Measurements from ENCODE around the gene TAF1.
A peak's percentile ranks its signal among the peaks of the same experiment; 100 is the strongest.
"Not testable (repeated sequence)": the region's sequence is repeated elsewhere in the genome, so short reads cannot be mapped to it uniquely, and the experiment has no call there.

Gene TAF1

DNA sequence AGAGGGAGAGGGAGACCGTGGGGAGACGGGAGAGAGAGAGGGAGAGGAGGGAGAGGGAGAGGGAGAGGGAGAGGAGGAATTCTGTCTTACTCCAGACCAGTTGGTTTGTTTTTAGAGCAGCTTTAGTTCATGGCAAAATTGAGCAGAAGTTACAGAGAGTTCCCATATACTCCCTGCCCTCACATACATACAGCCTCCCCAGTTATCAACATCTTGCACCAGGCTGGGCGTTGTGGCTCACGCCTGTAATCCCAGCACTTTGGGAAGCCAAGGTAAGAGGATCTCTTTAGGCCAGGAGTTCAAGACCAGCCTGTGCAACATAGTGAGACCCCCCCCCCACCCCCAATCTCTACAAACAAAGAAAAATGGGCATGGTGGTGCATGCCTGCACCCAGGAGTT, 86.9 kb downstream of the TAF1 start:
- Mint-ChIP-seq H3K4me1 (ENCODE audit: low read depth) (no peaks in the 10 kb centered on the region), H3K9me3 (no peaks in the 10 kb centered on the region), H3K4me3 (no peak overlapping the region), H3K36me3 (ENCODE audit: low read depth) (peaks cover 55% of the 10 kb centered on the region), H3K27me3 (peaks cover 12% of the 10 kb centered on the region), H3K27ac (no peak overlapping the region)
- no peak for DNase-seq

DNA sequence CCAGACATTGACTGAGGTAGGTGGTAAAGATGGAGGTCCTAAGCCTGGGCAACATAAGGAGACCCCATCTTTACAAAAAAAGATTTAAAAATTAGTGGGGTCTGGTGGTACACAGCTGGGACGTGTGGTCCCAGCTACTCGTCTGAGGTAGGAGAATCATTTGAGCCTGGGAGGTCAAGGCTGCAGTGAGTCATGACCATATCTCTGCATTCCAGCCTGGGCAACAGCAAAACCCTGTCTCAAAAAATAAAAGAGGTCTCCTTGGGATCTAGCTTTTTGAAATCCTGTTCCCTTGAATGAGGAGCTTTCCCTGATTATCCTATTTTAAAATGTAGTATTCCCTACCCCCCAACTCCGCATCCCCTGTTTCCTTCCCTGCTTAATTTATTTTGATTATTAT, 88.1 kb downstream of the TAF1 start:
- H3K9me3 Mint-ChIP-seq, result no peaks in the 10 kb centered on the region
- DNase-seq, result no peak
- peaks cover 62% of the 10 kb centered on the region for H3K36me3 Mint-ChIP-seq (ENCODE audit: low read depth)
- no peak overlapping the region for H3K4me3 Mint-ChIP-seq
- peaks cover 16% of the 10 kb centered on the region for H3K27me3 Mint-ChIP-seq
- no peaks in the 10 kb centered on the region for H3K4me1 Mint-ChIP-seq (ENCODE audit: low read depth)
- H3K27ac Mint-ChIP-seq, result no peak overlapping the region

DNA sequence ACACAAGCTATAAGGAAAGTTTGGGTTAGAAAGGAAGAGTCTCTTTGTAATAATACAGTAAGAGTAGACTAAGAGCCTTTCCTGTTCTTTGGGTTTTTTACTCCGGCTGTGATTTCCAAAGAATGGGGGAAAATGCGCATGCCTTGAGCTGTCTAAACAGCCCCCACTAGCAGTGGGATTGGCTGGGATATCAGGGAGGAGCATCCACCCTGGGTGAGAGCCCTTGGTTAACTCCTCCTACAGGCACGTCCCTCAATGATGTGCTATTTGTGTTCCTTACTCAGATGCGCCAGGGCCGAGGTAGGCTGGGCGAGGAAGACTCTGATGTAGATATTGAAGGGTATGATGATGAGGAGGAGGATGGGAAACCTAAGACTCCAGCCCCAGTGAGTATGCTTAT, 92.7 kb downstream of the TAF1 start:
- peaks cover 85% of the 10 kb centered on the region for H3K36me3 Mint-ChIP-seq (ENCODE audit: low read depth)
- no peak overlapping the region for H3K27ac Mint-ChIP-seq
- no peak overlapping the region for H3K4me3 Mint-ChIP-seq
- DNase-seq, result no peak
- no peaks in the 10 kb centered on the region for H3K9me3 Mint-ChIP-seq
- peaks cover 24% of the 10 kb centered on the region for H3K27me3 Mint-ChIP-seq
- no peaks in the 10 kb centered on the region for H3K4me1 Mint-ChIP-seq (ENCODE audit: low read depth)

DNA sequence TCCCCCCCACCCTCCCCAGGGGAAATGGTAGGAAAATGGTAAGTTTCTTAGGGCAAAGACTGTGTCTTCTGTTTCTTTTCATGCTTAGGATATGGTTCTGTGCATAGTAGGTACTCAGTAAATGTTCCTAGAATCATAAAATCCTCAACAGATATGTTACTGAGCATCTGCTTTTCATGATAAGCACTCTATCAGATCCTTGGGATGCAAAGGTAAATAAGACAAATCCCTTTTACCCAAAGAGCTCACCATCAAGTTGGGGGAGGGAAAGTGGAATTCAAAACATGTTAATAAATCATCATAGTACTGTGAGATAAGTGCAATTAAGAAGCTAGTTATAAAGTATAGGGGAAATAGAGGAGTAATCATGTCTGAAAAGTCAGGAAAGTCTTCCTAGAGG, 98.8 kb downstream of the TAF1 start:
- H3K9me3 Mint-ChIP-seq, result no peaks in the 10 kb centered on the region
- no peak overlapping the region for H3K27ac Mint-ChIP-seq
- peaks cover 69% of the 10 kb centered on the region for H3K36me3 Mint-ChIP-seq (ENCODE audit: low read depth)
- peaks cover 14% of the 10 kb centered on the region for H3K27me3 Mint-ChIP-seq
- no peak overlapping the region for H3K4me3 Mint-ChIP-seq
- no peaks in the 10 kb centered on the region for H3K4me1 Mint-ChIP-seq (ENCODE audit: low read depth)
- no peak for DNase-seq

DNA sequence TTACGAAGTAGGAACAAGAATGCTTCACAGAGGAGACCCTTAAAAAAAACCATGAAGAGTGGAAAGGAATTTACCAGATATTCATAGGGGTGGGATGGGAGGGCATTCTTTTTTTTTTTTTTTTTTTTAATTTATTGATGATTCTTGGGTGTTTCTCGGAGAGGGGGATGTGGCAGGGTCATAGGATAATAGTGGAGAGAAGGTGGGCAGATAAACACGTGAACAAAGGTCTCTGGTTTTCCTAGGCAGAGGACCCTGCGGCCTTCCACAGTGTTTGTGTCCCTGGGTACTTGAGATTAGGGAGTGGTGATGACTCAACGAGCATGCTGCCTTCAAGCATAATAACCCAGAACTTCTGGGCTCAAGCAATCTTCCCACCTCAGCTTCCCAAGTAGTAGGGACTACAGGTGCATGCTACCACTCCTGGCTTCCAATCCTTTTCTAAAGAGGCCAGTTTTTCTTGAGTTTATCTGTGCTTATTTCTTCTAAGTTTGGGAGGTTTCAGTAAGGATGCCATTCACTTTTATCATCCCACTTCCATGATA, 100.9 kb downstream of the TAF1 start:
- Mint-ChIP-seq H3K27ac (no peak overlapping the region), H3K27me3 (peaks cover 13% of the 10 kb centered on the region), H3K4me1 (ENCODE audit: low read depth) (peaks cover 2% of the 10 kb centered on the region), H3K36me3 (ENCODE audit: low read depth) (peaks cover 54% of the 10 kb centered on the region), H3K9me3 (no peaks in the 10 kb centered on the region), H3K4me3 (no peak overlapping the region)
- no peak for DNase-seq

DNA sequence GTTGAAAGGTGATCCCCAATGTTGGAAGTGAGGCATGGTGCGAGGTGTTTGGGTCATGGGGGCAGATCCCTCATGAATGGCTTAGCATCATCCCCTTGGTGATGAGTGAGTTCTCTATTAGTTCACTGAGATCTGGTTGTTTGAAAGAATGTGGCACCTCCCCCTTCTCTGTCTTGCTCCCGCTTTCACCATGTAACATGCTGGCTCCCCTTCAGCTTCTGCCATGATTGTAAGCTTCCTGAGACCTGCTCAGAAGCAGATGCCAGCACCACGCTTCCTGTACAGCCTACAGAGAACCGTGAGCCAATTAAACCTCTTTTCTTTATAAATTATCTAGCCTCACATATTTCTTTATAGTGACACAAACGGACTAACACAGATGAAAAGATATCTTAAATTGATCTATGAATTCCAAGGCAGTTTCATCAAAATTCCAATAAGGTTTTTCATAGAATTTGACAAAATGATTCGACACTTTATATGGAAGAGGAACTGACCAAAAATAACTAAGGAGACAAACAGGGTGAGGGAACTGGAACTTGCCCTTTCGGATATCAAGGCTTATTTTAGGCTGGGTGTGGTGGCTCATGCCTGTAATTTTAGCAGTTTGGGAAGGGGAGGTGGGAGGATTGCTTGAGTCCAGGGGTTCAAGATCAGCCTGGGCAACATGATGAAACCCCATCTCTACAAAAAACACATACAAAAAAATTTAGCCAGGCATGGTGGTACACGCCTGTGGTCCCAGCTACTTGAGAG, 109.8 kb downstream of the TAF1 start:
- Mint-ChIP-seq H3K4me1 (ENCODE audit: low read depth) (peaks cover 2% of the 10 kb centered on the region), H3K27ac (no peak overlapping the region), H3K36me3 (ENCODE audit: low read depth) (peaks cover 4% of the 10 kb centered on the region), H3K9me3 (no peaks in the 10 kb centered on the region), H3K4me3 (no peak overlapping the region), H3K27me3 (peaks cover 23% of the 10 kb centered on the region)
- DNase-seq, result no peak

DNA sequence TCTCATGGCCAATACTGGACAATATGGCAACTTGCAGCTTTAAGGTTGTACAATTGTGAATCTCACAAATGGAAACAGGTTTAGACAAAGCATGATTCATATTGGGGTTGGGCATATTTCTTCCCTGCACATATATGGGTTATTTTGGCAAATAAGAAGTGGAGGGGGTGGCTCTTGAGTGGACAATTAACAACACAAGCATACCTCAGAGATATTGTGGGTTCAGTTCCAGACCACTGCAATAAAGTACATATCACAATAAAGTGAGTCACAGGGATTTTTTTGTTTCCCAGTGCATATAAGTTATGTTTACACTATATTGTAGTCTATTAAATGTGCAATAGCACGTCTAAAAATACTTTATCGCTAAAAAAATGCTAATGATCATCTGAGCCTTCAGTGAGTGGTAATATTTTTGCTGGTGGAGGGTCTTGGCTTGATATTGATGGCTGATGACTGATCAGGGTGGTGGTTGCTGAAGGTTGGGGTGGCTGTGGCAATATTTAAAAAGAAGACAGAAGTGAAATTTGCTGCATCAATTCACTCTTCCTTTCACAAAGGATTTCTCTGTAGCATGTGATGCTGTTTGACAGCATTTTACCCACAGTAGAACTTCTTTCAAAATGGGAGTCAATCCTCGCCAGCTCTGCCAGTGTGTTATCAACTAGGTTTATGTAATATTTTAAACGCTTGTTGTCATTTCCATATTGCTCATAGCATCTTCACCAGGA, 116.2 kb downstream of the TAF1 start:
- H3K27ac Mint-ChIP-seq, result no peak overlapping the region
- H3K9me3 Mint-ChIP-seq, result no peaks in the 10 kb centered on the region
- no peaks in the 10 kb centered on the region for H3K4me1 Mint-ChIP-seq (ENCODE audit: low read depth)
- no peak overlapping the region for H3K4me3 Mint-ChIP-seq
- no peak for DNase-seq
- no peaks in the 10 kb centered on the region for H3K36me3 Mint-ChIP-seq (ENCODE audit: low read depth)
- H3K27me3 Mint-ChIP-seq, result peaks cover 5% of the 10 kb centered on the region

DNA sequence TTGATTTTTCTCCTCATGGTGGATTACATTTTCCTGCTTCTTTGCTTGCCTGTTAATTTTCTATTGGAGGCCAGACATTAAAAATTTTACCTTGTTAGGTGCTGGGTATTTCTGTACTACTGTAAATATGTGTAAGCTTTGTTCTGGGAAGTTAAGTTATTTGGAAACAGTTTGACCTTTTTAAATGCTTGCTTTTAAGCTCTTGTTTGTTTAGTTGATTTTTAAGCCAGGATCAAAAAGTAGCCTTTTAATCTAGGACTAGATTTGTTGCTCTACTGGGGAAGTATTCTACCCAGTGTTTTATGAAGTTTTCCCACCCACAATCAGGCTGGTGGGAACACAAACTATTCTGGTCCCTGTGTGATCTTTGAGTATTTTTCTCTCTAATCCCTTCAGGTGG, 121.7 kb downstream of the TAF1 start:
- DNase-seq, result no peak
- H3K27ac Mint-ChIP-seq, result no peak overlapping the region
- H3K4me1 Mint-ChIP-seq (ENCODE audit: low read depth), result peaks cover 13% of the 10 kb centered on the region
- H3K9me3 Mint-ChIP-seq, result no peaks in the 10 kb centered on the region
- no peaks in the 10 kb centered on the region for H3K36me3 Mint-ChIP-seq (ENCODE audit: low read depth)
- H3K27me3 Mint-ChIP-seq, result peaks cover 20% of the 10 kb centered on the region
- no peak overlapping the region for H3K4me3 Mint-ChIP-seq

DNA sequence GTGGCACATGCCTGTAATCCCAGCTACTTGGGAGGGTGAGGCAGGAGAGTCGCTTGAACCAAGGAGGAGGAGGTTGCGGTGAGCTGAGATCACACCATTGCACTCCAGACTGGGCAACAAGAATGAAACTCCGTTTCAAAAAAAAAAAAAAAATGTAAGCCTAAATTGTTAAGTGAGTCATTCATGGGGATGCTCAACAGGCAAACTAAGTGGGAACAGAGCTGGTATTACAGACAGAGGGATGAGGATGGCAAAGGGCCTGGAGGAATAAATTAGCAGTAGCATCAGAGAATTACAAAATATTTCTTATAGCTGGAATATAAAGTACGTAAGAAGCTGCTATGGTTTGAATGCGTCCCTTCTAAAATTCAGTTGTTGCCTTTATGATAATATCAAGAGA, 123.4 kb downstream of the TAF1 start:
- no peak for DNase-seq
- Mint-ChIP-seq H3K27me3 (peaks cover 22% of the 10 kb centered on the region), H3K4me1 (ENCODE audit: low read depth) (peaks cover 16% of the 10 kb centered on the region), H3K36me3 (ENCODE audit: low read depth) (no peaks in the 10 kb centered on the region), H3K4me3 (no peak overlapping the region), H3K27ac (no peak overlapping the region), H3K9me3 (no peaks in the 10 kb centered on the region)

DNA sequence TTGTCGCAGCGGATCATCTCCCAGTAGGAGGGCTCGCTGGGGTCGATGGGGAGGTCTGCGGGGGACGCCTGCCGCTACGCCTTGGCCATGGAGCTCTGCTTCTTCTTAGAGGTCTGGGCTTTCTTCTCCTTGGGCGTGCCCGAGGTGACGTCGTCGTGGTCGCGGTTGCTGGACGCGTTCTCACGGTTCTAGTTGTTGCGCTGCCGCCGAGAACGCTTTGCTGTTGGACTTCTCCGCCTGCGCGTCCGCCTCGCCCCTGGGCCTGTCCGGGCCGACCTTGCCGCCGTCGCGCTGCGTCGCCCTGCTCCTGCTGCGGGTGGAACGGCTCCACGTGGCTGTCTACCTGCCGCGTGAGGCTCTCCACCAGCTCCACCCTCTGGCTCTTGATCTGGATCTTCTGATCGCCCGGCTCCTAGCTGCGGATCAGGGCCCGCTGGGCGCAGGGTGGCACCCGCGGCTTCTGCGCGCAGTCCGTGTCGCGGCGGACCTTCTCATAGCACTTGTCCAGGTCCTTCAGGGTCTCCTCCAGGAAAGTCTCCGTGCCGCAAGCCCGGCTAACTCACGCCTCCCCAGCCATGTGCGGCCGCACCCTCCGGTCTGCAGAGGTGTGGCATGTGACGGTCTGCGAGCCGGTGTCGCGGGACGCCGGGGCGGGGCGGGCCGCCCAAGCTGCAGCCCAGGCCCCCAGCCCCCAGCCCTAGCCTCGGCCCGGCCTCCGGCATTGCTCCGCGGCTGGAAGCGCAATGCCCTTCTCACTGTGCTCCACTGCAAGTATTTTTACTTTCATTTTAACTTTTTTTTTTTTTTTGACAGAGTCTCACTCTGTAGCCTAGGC, 126.3 kb downstream of the TAF1 start:
- Mint-ChIP-seq H3K4me3 (peak overlapping the region; percentile 81), H3K4me1 (ENCODE audit: low read depth) (peaks cover 16% of the 10 kb centered on the region), H3K27me3 (peaks cover 18% of the 10 kb centered on the region), H3K36me3 (ENCODE audit: low read depth) (no peaks in the 10 kb centered on the region), H3K27ac (peak overlapping the region; percentile 84), H3K9me3 (no peaks in the 10 kb centered on the region)
- peak; percentile 70 for DNase-seq

DNA sequence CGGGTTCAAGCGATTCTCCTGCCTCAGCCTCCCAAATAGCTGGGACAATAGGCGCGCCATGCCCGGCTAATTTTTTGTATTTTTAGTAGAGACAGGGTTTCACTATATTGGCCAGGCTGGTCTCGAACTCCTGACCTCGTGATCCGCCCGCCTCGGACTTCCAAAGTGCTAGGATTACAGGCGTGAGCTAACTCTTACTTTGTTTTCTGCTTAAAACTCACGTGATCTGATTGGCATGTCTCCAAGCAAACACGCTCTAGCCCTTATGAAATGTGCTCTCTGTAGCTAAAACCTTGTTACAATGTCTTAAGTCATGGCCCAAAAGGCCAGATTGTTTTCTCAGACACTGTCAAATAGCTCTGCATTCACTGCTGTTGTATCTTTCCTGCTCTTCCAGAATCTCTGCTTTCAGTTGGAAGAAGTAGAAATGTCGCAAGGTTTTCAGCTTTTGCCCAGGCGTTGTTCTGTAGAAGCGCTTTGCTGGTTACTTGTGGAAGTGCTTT, 127.0 kb downstream of the TAF1 start:
- H3K4me3 Mint-ChIP-seq, result peak overlapping the region; percentile 81
- DNase-seq, result no peak

DNA sequence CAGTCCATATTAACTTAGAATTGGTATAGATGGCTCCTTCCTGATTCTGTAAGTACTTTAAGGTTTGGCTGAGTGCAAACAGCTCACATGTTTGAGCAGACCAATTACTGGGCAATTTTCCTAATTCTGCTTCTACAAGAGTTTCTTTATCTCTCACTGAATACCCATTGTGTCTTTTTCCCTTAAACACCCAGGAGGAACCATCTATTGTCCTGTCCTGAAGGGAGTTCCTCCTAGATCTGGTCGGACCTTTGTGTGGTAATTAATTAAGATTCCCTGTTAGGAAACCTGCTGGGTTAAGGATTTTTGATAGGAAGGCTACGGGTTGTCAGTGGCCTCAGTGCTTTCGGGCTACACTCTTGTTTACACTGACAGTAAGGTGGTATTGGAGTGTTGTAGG, 129.8 kb downstream of the TAF1 start:
- H3K4me1 Mint-ChIP-seq (ENCODE audit: low read depth), result peaks cover 14% of the 10 kb centered on the region
- not testable (repeated sequence) for H3K27ac Mint-ChIP-seq; H3K36me3 Mint-ChIP-seq (ENCODE audit: low read depth); DNase-seq; H3K4me3 Mint-ChIP-seq; H3K9me3 Mint-ChIP-seq
- peaks cover 18% of the 10 kb centered on the region for H3K27me3 Mint-ChIP-seq

More for the DNA sequence above, 127.0 kb downstream of the TAF1 start:
- Mint-ChIP-seq H3K9me3 (no peaks in the 10 kb centered on the region), H3K36me3 (ENCODE audit: low read depth) (no peaks in the 10 kb centered on the region), H3K4me1 (ENCODE audit: low read depth) (peaks cover 16% of the 10 kb centered on the region), H3K27me3 (peaks cover 16% of the 10 kb centered on the region), H3K27ac (no peak overlapping the region)

DNA sequence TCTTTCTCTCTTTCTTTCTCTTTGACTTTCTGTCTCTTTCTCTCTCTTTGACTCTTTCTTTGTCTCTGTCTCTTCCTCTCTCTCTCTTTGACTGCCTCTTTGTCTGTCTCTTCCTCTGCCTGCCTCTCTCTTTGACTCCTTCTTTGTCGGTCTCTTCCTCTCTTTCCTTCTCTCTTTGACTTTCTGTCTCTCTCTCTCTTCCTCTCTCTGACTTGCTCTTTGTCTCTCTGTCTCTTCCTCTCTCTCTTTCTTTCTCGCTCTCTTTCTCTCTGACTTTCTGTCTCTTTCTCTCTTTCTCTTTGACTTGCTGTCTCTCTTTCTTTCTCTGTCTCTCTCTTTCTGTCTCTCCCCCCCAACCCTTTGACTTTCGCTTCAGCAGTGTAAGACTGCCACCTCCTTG, 130.3 kb downstream of the TAF1 start:
- H3K27ac Mint-ChIP-seq, result no peak overlapping the region
- peaks cover 11% of the 10 kb centered on the region for H3K4me1 Mint-ChIP-seq (ENCODE audit: low read depth)
- H3K36me3 Mint-ChIP-seq (ENCODE audit: low read depth), result no peaks in the 10 kb centered on the region
- H3K4me3 Mint-ChIP-seq, result no peak overlapping the region
- H3K9me3 Mint-ChIP-seq, result no peaks in the 10 kb centered on the region
- H3K27me3 Mint-ChIP-seq, result peaks cover 18% of the 10 kb centered on the region
- DNase-seq, result no peak

DNA sequence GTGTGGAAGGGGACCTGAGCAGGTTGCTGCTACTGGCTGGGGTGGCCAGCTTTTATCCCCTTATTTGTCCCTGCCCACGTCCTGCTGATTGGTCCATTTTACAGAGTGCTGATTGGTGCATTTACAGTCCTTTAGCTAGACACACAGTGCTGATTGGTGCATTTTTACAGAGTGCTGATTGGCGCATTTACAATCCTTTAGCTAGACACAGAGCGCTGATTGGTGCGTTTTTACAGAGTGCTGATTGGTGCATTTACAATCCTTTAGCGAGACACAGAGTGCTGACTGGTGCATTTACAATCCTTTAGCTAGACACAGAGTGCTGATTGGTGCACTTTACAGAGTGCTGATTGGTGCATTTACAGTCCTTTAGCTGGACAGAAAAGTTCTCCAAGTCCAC, 135.9 kb downstream of the TAF1 start:
- H3K9me3 Mint-ChIP-seq; H3K4me1 Mint-ChIP-seq (ENCODE audit: low read depth); H3K27ac Mint-ChIP-seq; H3K4me3 Mint-ChIP-seq; H3K36me3 Mint-ChIP-seq (ENCODE audit: low read depth); DNase-seq: not testable (repeated sequence)
- H3K27me3 Mint-ChIP-seq, result peaks cover 31% of the 10 kb centered on the region
